ENCODE measurements around the gene TP63.

GRCh38 chr3:189841473-189842205 lies 210.4 kb downstream of the TP63 start:
- TF ChIP-seq CTCF (IDR thresholded peaks at IDR 0.05) (no peak), POLR2A (IDR thresholded peaks at IDR 0.05) (no peak), EP300 (IDR thresholded peaks at IDR 0.05) (no peak), POLR2AphosphoS5 (IDR thresholded peaks at IDR 0.05) (no peak)

Data from sigmoid colon (tissue), 4 donors.